ENCODE data around the gene CLMN.

- no peak for TF ChIP-seq CTCF (IDR thresholded peaks at IDR 0.05; ENCODE audit: extremely low read depth in 1 of 2, insufficient read depth in 1 of 2, low read depth in 1 of 2, low read length in 2 of 2)
- TF ChIP-seq FOS (IDR thresholded peaks at IDR 0.05; ENCODE audit: borderline replicate concordance, insufficient read depth, low read length): no peak
- no peak for TF ChIP-seq POLR2AphosphoS5 (IDR thresholded peaks at IDR 0.05; ENCODE audit: insufficient read depth, low read depth, low read length)
- no peak for TF ChIP-seq POLR2A (IDR thresholded peaks at IDR 0.05; ENCODE audit: low read depth, low read length)
- TF ChIP-seq EZH2 (IDR thresholded peaks at IDR 0.05; ENCODE audit: borderline replicate concordance, low read depth, low read length, severe bottlenecking): no peak
- no peak for TF ChIP-seq MYC (IDR thresholded peaks at IDR 0.05; ENCODE audit: low read depth, low read length)
- TF ChIP-seq MAX (IDR thresholded peaks at IDR 0.05; ENCODE audit: insufficient read depth, insufficient read length): no peak
- no peak for TF ChIP-seq JUN (IDR thresholded peaks at IDR 0.05; ENCODE audit: borderline replicate concordance, insufficient read depth, insufficient read length, low read depth)
Measured at GRCh38 chr14:95185033-95185766, 134.5 kb downstream of the CLMN start.
